ENCODE data around the gene RAD51B.

DNA sequence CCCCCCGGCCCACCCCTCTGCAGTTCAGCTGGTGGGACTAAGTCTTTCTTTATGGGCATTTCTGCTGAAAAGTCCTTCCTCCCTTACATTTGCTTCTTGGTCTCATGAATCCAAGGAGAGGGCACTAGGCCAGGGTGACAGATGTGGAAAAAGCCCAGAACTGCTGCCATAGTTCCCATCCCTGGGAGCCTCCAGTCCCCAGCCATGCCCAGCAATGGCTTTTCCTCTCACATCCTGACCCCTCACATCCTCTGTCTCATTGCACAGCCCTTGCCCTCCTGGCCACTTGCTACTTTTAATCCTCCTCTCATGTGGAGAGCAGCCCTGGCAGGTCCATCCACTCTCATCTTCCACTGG lies 850.8 kb downstream of the RAD51B start:
- TF ChIP-seq, protein P1, sequence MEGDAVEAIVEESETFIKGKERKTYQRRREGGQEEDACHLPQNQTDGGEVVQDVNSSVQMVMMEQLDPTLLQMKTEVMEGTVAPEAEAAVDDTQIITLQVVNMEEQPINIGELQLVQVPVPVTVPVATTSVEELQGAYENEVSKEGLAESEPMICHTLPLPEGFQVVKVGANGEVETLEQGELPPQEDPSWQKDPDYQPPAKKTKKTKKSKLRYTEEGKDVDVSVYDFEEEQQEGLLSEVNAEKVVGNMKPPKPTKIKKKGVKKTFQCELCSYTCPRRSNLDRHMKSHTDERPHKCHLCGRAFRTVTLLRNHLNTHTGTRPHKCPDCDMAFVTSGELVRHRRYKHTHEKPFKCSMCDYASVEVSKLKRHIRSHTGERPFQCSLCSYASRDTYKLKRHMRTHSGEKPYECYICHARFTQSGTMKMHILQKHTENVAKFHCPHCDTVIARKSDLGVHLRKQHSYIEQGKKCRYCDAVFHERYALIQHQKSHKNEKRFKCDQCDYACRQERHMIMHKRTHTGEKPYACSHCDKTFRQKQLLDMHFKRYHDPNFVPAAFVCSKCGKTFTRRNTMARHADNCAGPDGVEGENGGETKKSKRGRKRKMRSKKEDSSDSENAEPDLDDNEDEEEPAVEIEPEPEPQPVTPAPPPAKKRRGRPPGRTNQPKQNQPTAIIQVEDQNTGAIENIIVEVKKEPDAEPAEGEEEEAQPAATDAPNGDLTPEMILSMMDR (IDR thresholded peaks at IDR 0.05), result no peak
- no peak for TF ChIP-seq POLR2AphosphoS5 (IDR thresholded peaks at IDR 0.05)
- TF ChIP-seq EP300 (IDR thresholded peaks at IDR 0.05; ENCODE audit: low read depth), result no peak
